SU-DHL-6 (cell line): ENCODE data around the gene PRIM1.
"Not testable (repeated sequence)": the region's sequence is repeated elsewhere in the genome, so short reads cannot be mapped to it uniquely, and the experiment has no call there.

Source experiments
- CTCF ChIP-seq: fragments of 200-600 bp; sonication (generic); IDR thresholded peaks from one replicate; pipeline ENCODE4 v1.5.1; 2017; ENCODE audit warnings: antibody characterized with exemption, mild to moderate bottlenecking, low read length, moderate library complexity; ENCODE audit not compliant: insufficient read depth, poor library complexity, severe bottlenecking
- EZH2phosphoT487 ChIP-seq: fragments of 200-600 bp; sonication (generic), shearing (Covaris generic); conservative IDR thresholded peaks from 2 replicates; pipeline ENCODE4 v1.6.1; 2018; ENCODE audit warnings: mild to moderate bottlenecking, antibody characterized with exemption, low read length, moderate library complexity, mixed read lengths

GRCh38 chr12:56795791-56796190 lies 43.7 kb upstream of the PRIM1 start:
- TF ChIP-seq CTCF, EZH2phosphoT487: not testable (repeated sequence)
